Fibroblast of lung (primary cell): ENCODE data around the gene OR10D3. TPM values are rescaled to one million over a fixed set of nuclear protein-coding genes. Genes with fewer than 3 reads are reported as not detected.
A peak's percentile ranks its signal among the peaks of the same experiment; 100 is the strongest.

Experiments used
- DNase-seq, 2 donors: peaks; one replicate each; pipeline versions ENCODE4 v3.0.0 to v3.0.0-alpha.2; 2010; ENCODE audit warnings: low read depth in 2 of 2
- H2AFZ ChIP-seq: 2 replicates; pipeline ENCODE4 v1.5.1; 2012; ENCODE audit warnings: low read length, control low read depth, inconsistent platforms
- H3K27ac ChIP-seq: 2 replicates; pipeline ENCODE4 v1.5.1; 2011; ENCODE audit warnings: low read length, control low read depth; ENCODE audit not compliant: insufficient read depth
- H3K27me3 ChIP-seq: 2 replicates; pipeline ENCODE4 v1.5.1; 2011; ENCODE audit warnings: mild to moderate bottlenecking, low read length; ENCODE audit not compliant: control insufficient read depth, insufficient read depth
- H3K36me3 ChIP-seq: 2 replicates; pipeline ENCODE4 v1.5.1; 2011; ENCODE audit warnings: low read length; ENCODE audit not compliant: control insufficient read depth, insufficient read depth
- H3K4me1 ChIP-seq: 2 replicates; pipeline ENCODE4 v1.5.1; 2011; ENCODE audit warnings: low read length; ENCODE audit not compliant: control insufficient read depth, insufficient read depth; ENCODE audit errors: extremely low read depth
- H3K4me2 ChIP-seq: 2 replicates; pipeline ENCODE4 v1.5.1; 2011; ENCODE audit warnings: low read length, control low read depth; ENCODE audit not compliant: insufficient read depth; ENCODE audit errors: extremely low read depth
- H3K4me3 ChIP-seq, 4 experiments: fragments of 200-600 bp in 1 of 4; sonication (generic) in 1 of 4; replicated peaks in 1 of 4; 2 replicates each; pipeline ENCODE4 v1.5.1; 2011 to 2016; ENCODE audit warnings: low read length in 4 of 4, low read depth in 3 of 4, mild to moderate bottlenecking in 3 of 4, control low read depth in 2 of 4, inconsistent platforms in 1 of 4, mixed read lengths in 1 of 4; ENCODE audit not compliant: insufficient read depth in 1 of 4; ENCODE audit errors: control extremely low read depth in 1 of 4
- H3K79me2 ChIP-seq: 2 replicates; pipeline ENCODE4 v1.5.1; 2012; ENCODE audit warnings: mild to moderate bottlenecking, low read length, inconsistent platforms; ENCODE audit not compliant: control insufficient read depth, insufficient read depth
- H3K9ac ChIP-seq: 2 replicates; pipeline ENCODE4 v1.5.1; 2011; ENCODE audit warnings: mild to moderate bottlenecking, low read length, control low read depth; ENCODE audit not compliant: insufficient read depth
- H3K9me3 ChIP-seq: 2 replicates; pipeline ENCODE4 v1.5.1; 2012; ENCODE audit warnings: low read depth, low read length; ENCODE audit not compliant: control insufficient read depth, insufficient read depth
- H4K20me1 ChIP-seq: 2 replicates; pipeline ENCODE4 v1.5.1; 2011; ENCODE audit warnings: low read length; ENCODE audit not compliant: control insufficient read depth, insufficient read depth; ENCODE audit errors: extremely low read depth
- CTCF ChIP-seq, 2 donors: IDR thresholded peaks in 1 of 2; conservative IDR thresholded peaks in 1 of 2; 1 replicate in 1 of 2; 2 replicates in 1 of 2; pipeline ENCODE4 v1.5.1; 2011 to 2012; ENCODE audit warnings: low read length in 2 of 2, control low read depth in 1 of 2, inconsistent platforms in 1 of 2, low read depth in 1 of 2, mild to moderate bottlenecking in 1 of 2
- EZH2 ChIP-seq: IDR thresholded peaks from 2 replicates; pipeline ENCODE4 v1.5.1; 2012; ENCODE audit warnings: low read length, control low read depth, mild to moderate bottlenecking; ENCODE audit errors: missing control alignments
- polyA plus RNA-seq, 2 donors: library from polyadenylated mRNA; depleted of rRNA in 1 of 2; stranded (reverse) in 1 of 2; unstranded in 1 of 2; fragments of >200 nt; gene quantifications; 2 replicates each; pipeline ENCODE4 v1.2.1, GENCODE V29; 2011 to 2012; ENCODE audit warnings: missing spikeins in 1 of 2
- total RNA-seq: library from RNA; depleted of rRNA; stranded (reverse); fragments of >200 nt; gene quantifications from 2 replicates; pipeline ENCODE4 v1.2.1, GENCODE V29; 2014

Gene OR10D3
- total and polyA plus RNA-seq, 2 donors (not counting 1 experiment from before 2014, with no cell fraction given), result not detected

DNA sequence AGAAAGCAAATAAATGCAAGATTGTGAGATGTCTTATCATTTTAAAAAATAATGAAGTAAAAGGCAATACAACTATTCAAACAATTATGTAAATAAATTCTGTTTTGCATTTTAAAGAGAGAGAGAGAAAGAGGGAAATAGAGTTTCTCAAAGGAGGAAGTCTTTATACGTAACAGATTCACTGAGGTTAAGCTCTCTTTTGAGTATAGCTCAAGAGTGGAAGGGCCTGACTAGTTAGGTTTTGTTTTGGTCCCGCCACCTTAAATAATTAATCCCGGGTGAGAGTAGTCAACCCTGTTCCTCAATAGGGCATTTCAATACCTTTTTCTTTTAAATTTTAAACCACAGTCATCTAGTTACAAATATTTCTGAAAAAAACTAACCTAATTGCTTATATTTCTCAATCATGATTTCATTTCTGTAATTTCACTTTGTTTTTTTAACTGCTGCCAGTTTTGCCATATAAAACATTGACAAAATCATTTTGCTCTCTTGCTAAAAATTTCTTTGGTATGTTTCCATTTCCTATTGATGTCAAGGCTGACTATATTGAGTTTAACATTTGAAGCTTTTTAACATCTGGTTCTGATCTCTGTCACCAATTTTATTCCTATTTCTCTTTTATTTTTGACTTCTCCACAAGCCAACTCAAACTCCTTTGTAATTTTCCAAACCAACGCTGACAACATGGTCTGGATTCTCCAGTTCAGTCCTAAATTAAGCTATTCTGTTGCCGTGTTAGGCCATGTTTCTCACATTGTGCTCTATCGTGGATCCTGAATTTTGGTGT, 10.3 kb downstream of the OR10D3 start:
- H2AFZ ChIP-seq, result no peak overlapping the region
- no peaks in the 10 kb centered on the region for H3K9me3 ChIP-seq
- peak in 1 of 2 donors; percentile 54 for DNase-seq
- H3K4me3 ChIP-seq, result no peak overlapping the region
- no peak overlapping the region for H3K4me2 ChIP-seq
- no peak for TF ChIP-seq CTCF (conservative IDR thresholded peaks at IDR 0.05 in 1 of 2, IDR thresholded peaks at IDR 0.05 in 1 of 2; ENCODE audit: low read depth in 1 of 2, low read length in 2 of 2)
- H3K27me3 ChIP-seq, result peaks cover 7% of the 10 kb centered on the region
- H3K79me2 ChIP-seq, result no peaks in the 10 kb centered on the region
- no peaks in the 10 kb centered on the region for H3K4me1 ChIP-seq
- H3K36me3 ChIP-seq, result no peaks in the 10 kb centered on the region
- H3K27ac ChIP-seq, result no peak overlapping the region
- H4K20me1 ChIP-seq, result no peaks in the 10 kb centered on the region
- H3K9ac ChIP-seq, result no peak overlapping the region

GRCh38 chr11:124194293-124195188, 11.4 kb downstream of the OR10D3 start:
- H3K4me1 ChIP-seq, result no peaks in the 10 kb centered on the region
- peak in 1 of 2 donors; percentile 61 for DNase-seq
- H3K9ac ChIP-seq, result no peak overlapping the region
- TF ChIP-seq EZH2 (no peak), CTCF (conservative IDR thresholded peaks at IDR 0.05 in 1 of 2, IDR thresholded peaks at IDR 0.05 in 1 of 2; ENCODE audit: low read depth in 1 of 2, low read length in 2 of 2) (no peak)
- no peaks in the 10 kb centered on the region for H3K9me3 ChIP-seq
- peaks cover 4% of the 10 kb centered on the region for H3K27me3 ChIP-seq
- no peak overlapping the region for H3K4me2 ChIP-seq
- H3K79me2 ChIP-seq, result no peaks in the 10 kb centered on the region
- no peak overlapping the region for H3K4me3 ChIP-seq
- no peak overlapping the region for H3K27ac ChIP-seq
- no peaks in the 10 kb centered on the region for H4K20me1 ChIP-seq
- peak overlapping the region; percentile 13 for H2AFZ ChIP-seq
- no peaks in the 10 kb centered on the region for H3K36me3 ChIP-seq

DNA sequence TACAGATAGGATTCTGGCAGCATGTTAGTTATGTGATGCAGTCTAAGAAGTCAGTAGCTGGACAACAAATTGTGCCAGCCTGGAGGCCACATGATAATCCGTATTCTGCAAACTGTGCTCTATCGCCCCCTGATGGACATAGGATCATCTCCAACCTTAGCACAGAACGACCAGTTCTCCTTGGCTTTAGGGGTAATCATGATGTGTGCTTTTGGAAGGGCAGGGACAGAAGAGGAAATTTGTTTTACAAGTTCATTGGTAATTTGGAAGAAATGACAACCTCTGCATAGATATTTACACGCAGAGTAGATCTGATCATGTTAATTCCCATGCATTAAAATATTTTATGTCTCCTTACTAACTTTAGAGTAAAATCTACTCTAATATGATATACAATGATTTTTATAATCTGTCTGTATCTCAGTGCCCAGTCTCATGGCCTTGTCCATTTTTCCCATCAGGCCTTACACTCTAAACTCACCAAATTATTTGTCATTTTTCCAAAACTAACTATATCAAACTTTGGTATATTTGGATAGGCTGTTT, 12.1 kb downstream of the OR10D3 start:
- no peak overlapping the region for H3K9ac ChIP-seq
- DNase-seq, result peak; percentile 28 to 80
- H3K27me3 ChIP-seq, result peaks cover 2% of the 10 kb centered on the region
- H3K79me2 ChIP-seq, result no peaks in the 10 kb centered on the region
- no peak overlapping the region for H3K4me2 ChIP-seq
- H2AFZ ChIP-seq, result peak overlapping the region; percentile 13
- H3K27ac ChIP-seq, result no peak overlapping the region
- no peak overlapping the region for H3K4me3 ChIP-seq
- no peaks in the 10 kb centered on the region for H3K36me3 ChIP-seq
- H4K20me1 ChIP-seq, result no peaks in the 10 kb centered on the region
- H3K4me1 ChIP-seq, result no peaks in the 10 kb centered on the region
- H3K9me3 ChIP-seq, result no peaks in the 10 kb centered on the region
- TF ChIP-seq EZH2, result no peak
- peak; percentile 70 to 86 for TF ChIP-seq CTCF (conservative IDR thresholded peaks at IDR 0.05 in 1 of 2, IDR thresholded peaks at IDR 0.05 in 1 of 2; ENCODE audit: low read depth in 1 of 2, low read length in 2 of 2)
